HepG2 (cell line): Measurements from ENCODE around the gene MAPK8IP1. TPM values are rescaled to one million over a fixed set of nuclear protein-coding genes. Genes with fewer than 3 reads are reported as not detected.

Experiments
- ARHGAP35 ChIP-seq: sonication (generic); formaldehyde crosslinking; IDR thresholded peaks from 2 replicates; pipeline ENCODE4 v1.9.0; 2022; ENCODE audit warnings: mild to moderate bottlenecking, inconsistent platforms, moderate library complexity, missing genetic modification reagents, borderline replicate concordance
- CTCF ChIP-seq: sonication (generic); formaldehyde crosslinking; IDR thresholded peaks from 2 replicates; pipeline ENCODE4 v1.5.0; 2020; ENCODE audit warnings: mild to moderate bottlenecking, missing genetic modification reagents, moderate library complexity
- GATAD1 ChIP-seq: IDR thresholded peaks from 2 replicates; pipeline ENCODE4 v1.6.1; 2016; ENCODE audit warnings: missing genetic modification reagents, missing compliant biosample characterization
- HOXA3 ChIP-seq: sonication (generic); formaldehyde crosslinking; IDR thresholded peaks from 2 replicates; pipeline ENCODE4 v1.5.0; 2020; ENCODE audit warnings: missing genetic modification reagents
- MIXL1 ChIP-seq: IDR thresholded peaks from 2 replicates; pipeline ENCODE4 v1.6.1; 2016
- MXD4 ChIP-seq: IDR thresholded peaks from 2 replicates; pipeline ENCODE4 v1.6.1; 2016; ENCODE audit warnings: mild to moderate bottlenecking, missing biosample characterization, missing genetic modification reagents
- PPARG ChIP-seq: conservative IDR thresholded peaks from 2 replicates; pipeline ENCODE4 v1.6.1; 2016; ENCODE audit warnings: missing biosample characterization, missing genetic modification reagents
- SOX13 ChIP-seq, 3 experiments: fragments of 450-650 bp in 1 of 3; sonication (generic) in 1 of 3; formaldehyde crosslinking in 1 of 3; IDR thresholded peaks in 2 of 3; conservative IDR thresholded peaks in 1 of 3; 2 replicates each; pipeline versions ENCODE4 v1.5.0 to v1.6.1; 2016 to 2020; ENCODE audit warnings: antibody characterized with exemption in 1 of 3, mild to moderate bottlenecking in 1 of 3, missing compliant biosample characterization in 1 of 3, missing genetic modification reagents in 1 of 3, moderate library complexity in 1 of 3
- XRCC5 ChIP-seq: fragments of 200-400 bp; formaldehyde crosslinking; optimal IDR thresholded peaks from 2 replicates; pipeline ENCODE3; 2017; ENCODE audit warnings: mild to moderate bottlenecking, low read length
- YY1 ChIP-seq: IDR thresholded peaks from 2 replicates; pipeline ENCODE4 v1.6.1; 2011; ENCODE audit warnings: low read length, low read depth, moderate library complexity, mild to moderate bottlenecking; ENCODE audit not compliant: insufficient read depth, insufficient replicate concordance
- ZNF18 ChIP-seq: sonication (generic); formaldehyde crosslinking; IDR thresholded peaks from 2 replicates; pipeline ENCODE4 v1.8.0; 2022; ENCODE audit warnings: mild to moderate bottlenecking, missing genetic modification reagents; ENCODE audit not compliant: insufficient replicate concordance
- polyA plus RNA-seq, 8 experiments: library from polyadenylated mRNA; depleted of rRNA in 3 of 8; stranded (reverse) in 7 of 8; unstranded in 1 of 8; fragments of >200 nt; fragmentation: Illumina TruSeq in 4 of 8; extraction: Trizol in 4 of 8; gene quantifications; 2 replicates each; pipeline versions ENCODE4 v1.2.1 to v1.2.3, GENCODE V29; 2011 to 2016; ENCODE audit warnings: low read depth in 4 of 8, missing spikeins in 1 of 8, mixed read lengths in 1 of 8; ENCODE audit not compliant: insufficient read depth in 1 of 8
- total RNA-seq, 5 experiments: library from RNA; depleted of rRNA; stranded (reverse); fragments of >200 nt; fragmentation: Illumina TruSeq; extraction: Trizol; gene quantifications; 2 replicates each; pipeline ENCODE4 v1.2.3, GENCODE V29; 2016; ENCODE audit warnings: low read depth in 1 of 5
- TF ChIP-seq, protein P1 (sequence below): sonication (generic); formaldehyde crosslinking; conservative IDR thresholded peaks from 2 replicates; pipeline ENCODE4 v1.4.0; 2020; ENCODE audit warnings: mild to moderate bottlenecking, missing genetic modification reagents, moderate library complexity
- TF ChIP-seq, protein P2 (sequence below): sonication (generic); formaldehyde crosslinking; IDR thresholded peaks from 2 replicates; pipeline ENCODE4 v1.4.0; 2020; ENCODE audit warnings: low read depth, mild to moderate bottlenecking, missing genetic modification reagents
- TF ChIP-seq, protein P3 (sequence below): sonication (generic); formaldehyde crosslinking; IDR thresholded peaks from 2 replicates; pipeline ENCODE4 v1.8.0; 2022; ENCODE audit warnings: missing genetic modification reagents, mild to moderate bottlenecking, moderate library complexity, borderline replicate concordance

The MAPK8IP1 gene
- total and polyA plus RNA-seq, 2 of the 13 experiments (the other 11 are each of a cell fraction or from before 2014, with no cell fraction given): 2.2 to 4.2 TPM

- TF ChIP-seq PPARG (CRISPR knock-in tag) (peak; percentile 53), MXD4 (CRISPR knock-in tag) (peak; percentile 48; the same call in 1 of the 2 replicates), GATAD1 (CRISPR knock-in tag) (peak; percentile 54), SOX13 (IDR thresholded peaks at IDR 0.05) (no peak), SOX13 (CRISPR knock-in tag; conservative IDR thresholded peaks at IDR 0.05 in 1 of 2, IDR thresholded peaks at IDR 0.05 in 1 of 2) (peak in 1 of 2 experiments; percentile 51; a peak in 2 of 4 replicates), ARHGAP35 (no peak), MIXL1 (CRISPR knock-in tag) (0 out of 2 replicates have a peak, but pooled peaks have one; percentile 28), XRCC5 (peak; percentile 97), ZNF18 (CRISPR knock-in tag) (no peak), CTCF (CRISPR knock-in tag) (peak; percentile 92), HOXA3 (peak; percentile 36; the same call in 1 of the 2 replicates), YY1 (peak; percentile 31)
- TF ChIP-seq, protein P1, sequence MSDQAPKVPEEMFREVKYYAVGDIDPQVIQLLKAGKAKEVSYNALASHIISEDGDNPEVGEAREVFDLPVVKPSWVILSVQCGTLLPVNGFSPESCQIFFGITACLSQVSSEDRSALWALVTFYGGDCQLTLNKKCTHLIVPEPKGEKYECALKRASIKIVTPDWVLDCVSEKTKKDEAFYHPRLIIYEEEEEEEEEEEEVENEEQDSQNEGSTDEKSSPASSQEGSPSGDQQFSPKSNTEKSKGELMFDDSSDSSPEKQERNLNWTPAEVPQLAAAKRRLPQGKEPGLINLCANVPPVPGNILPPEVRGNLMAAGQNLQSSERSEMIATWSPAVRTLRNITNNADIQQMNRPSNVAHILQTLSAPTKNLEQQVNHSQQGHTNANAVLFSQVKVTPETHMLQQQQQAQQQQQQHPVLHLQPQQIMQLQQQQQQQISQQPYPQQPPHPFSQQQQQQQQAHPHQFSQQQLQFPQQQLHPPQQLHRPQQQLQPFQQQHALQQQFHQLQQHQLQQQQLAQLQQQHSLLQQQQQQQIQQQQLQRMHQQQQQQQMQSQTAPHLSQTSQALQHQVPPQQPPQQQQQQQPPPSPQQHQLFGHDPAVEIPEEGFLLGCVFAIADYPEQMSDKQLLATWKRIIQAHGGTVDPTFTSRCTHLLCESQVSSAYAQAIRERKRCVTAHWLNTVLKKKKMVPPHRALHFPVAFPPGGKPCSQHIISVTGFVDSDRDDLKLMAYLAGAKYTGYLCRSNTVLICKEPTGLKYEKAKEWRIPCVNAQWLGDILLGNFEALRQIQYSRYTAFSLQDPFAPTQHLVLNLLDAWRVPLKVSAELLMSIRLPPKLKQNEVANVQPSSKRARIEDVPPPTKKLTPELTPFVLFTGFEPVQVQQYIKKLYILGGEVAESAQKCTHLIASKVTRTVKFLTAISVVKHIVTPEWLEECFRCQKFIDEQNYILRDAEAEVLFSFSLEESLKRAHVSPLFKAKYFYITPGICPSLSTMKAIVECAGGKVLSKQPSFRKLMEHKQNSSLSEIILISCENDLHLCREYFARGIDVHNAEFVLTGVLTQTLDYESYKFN (CRISPR knock-in tag): peak; percentile 80
- TF ChIP-seq, protein P2, sequence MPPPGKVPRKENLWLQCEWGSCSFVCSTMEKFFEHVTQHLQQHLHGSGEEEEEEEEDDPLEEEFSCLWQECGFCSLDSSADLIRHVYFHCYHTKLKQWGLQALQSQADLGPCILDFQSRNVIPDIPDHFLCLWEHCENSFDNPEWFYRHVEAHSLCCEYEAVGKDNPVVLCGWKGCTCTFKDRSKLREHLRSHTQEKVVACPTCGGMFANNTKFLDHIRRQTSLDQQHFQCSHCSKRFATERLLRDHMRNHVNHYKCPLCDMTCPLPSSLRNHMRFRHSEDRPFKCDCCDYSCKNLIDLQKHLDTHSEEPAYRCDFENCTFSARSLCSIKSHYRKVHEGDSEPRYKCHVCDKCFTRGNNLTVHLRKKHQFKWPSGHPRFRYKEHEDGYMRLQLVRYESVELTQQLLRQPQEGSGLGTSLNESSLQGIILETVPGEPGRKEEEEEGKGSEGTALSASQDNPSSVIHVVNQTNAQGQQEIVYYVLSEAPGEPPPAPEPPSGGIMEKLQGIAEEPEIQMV: 0 out of 2 replicates have a peak, but pooled peaks have one; percentile 23
- TF ChIP-seq, protein P3, sequence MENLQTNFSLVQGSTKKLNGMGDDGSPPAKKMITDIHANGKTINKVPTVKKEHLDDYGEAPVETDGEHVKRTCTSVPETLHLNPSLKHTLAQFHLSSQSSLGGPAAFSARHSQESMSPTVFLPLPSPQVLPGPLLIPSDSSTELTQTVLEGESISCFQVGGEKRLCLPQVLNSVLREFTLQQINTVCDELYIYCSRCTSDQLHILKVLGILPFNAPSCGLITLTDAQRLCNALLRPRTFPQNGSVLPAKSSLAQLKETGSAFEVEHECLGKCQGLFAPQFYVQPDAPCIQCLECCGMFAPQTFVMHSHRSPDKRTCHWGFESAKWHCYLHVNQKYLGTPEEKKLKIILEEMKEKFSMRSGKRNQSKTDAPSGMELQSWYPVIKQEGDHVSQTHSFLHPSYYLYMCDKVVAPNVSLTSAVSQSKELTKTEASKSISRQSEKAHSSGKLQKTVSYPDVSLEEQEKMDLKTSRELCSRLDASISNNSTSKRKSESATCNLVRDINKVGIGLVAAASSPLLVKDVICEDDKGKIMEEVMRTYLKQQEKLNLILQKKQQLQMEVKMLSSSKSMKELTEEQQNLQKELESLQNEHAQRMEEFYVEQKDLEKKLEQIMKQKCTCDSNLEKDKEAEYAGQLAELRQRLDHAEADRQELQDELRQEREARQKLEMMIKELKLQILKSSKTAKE: peak; percentile 65; the same call in 1 of the 2 replicates
Measured at GRCh38 chr11:45843158-45843924, 42.1 kb upstream of the MAPK8IP1 start (continued).
